Mesenchymal stem cell (in vitro differentiated cells and primary cell): ENCODE results near the gene CEMIP.
A peak's percentile ranks its signal among the peaks of the same experiment; 100 is the strongest.

ENCODE experiments used
- DNase-seq: peaks from one replicate; pipeline ENCODE4 v3.0.0-alpha.2; 2013
- H2AFZ ChIP-seq: one replicate; pipeline ENCODE4 v1.6.1; 2013; ENCODE audit warnings: low read depth, mild to moderate bottlenecking, control low read depth, inconsistent platforms, low read length, moderate library complexity
- H2AK5ac ChIP-seq: 2 replicates; pipeline ENCODE4 v1.6.1; 2013; ENCODE audit warnings: low read length, moderate library complexity, mild to moderate bottlenecking, inconsistent platforms; ENCODE audit not compliant: severe bottlenecking
- H2BK120ac ChIP-seq: one replicate; pipeline ENCODE4 v1.6.1; 2013; ENCODE audit warnings: low read depth, mild to moderate bottlenecking, inconsistent platforms, low read length, moderate library complexity
- H2BK12ac ChIP-seq, 2 experiments: one replicate each; pipeline ENCODE4 v1.6.1; 2013; ENCODE audit warnings: inconsistent platforms in 2 of 2, low read length in 2 of 2, mild to moderate bottlenecking in 2 of 2, moderate library complexity in 2 of 2, control low read depth in 1 of 2
- H2BK15ac ChIP-seq: one replicate; pipeline ENCODE4 v1.6.1; 2013; ENCODE audit warnings: mild to moderate bottlenecking, low read depth, inconsistent platforms; ENCODE audit not compliant: poor library complexity, severe bottlenecking
- H2BK5ac ChIP-seq: 2 replicates; pipeline ENCODE4 v1.6.1; 2013; ENCODE audit warnings: low read depth, mild to moderate bottlenecking, low read length, control low read depth, inconsistent platforms; ENCODE audit not compliant: poor library complexity, severe bottlenecking
- H3K14ac ChIP-seq, 2 experiments: one replicate each; pipeline ENCODE4 v1.6.1; 2013; ENCODE audit warnings: inconsistent platforms in 2 of 2, low read length in 2 of 2, control low read depth in 1 of 2, mild to moderate bottlenecking in 1 of 2, moderate library complexity in 1 of 2
- H3K18ac ChIP-seq, 2 experiments: one replicate each; pipeline ENCODE4 v1.6.1; 2013; ENCODE audit warnings: inconsistent platforms in 2 of 2, low read length in 2 of 2, control low read depth in 1 of 2, low read depth in 1 of 2, mild to moderate bottlenecking in 1 of 2
- H3K23ac ChIP-seq, 2 experiments: one replicate each; pipeline ENCODE4 v1.6.1; 2013; ENCODE audit warnings: inconsistent platforms in 2 of 2, low read length in 2 of 2, mild to moderate bottlenecking in 2 of 2, moderate library complexity in 2 of 2, control low read depth in 1 of 2
- H3K27ac ChIP-seq: 2 replicates; pipeline ENCODE4 v1.5.1; 2013; ENCODE audit warnings: mild to moderate bottlenecking, moderate library complexity, low read length, control low read depth, inconsistent platforms; ENCODE audit not compliant: poor library complexity, severe bottlenecking
- H3K27me3 ChIP-seq, 2 experiments: 2 replicates each; pipeline versions ENCODE4 v1.6.1 to v1.7.0; 2013; ENCODE audit warnings: low read length in 2 of 2, mild to moderate bottlenecking in 2 of 2, moderate library complexity in 2 of 2, control low read depth in 1 of 2, inconsistent platforms in 1 of 2; ENCODE audit not compliant: control insufficient read depth in 1 of 2, insufficient read depth in 1 of 2
- H3K36me3 ChIP-seq, 2 experiments: 2 replicates each; pipeline versions ENCODE4 v1.6.1 to v1.7.0; 2013; ENCODE audit warnings: low read length in 2 of 2, control low read depth in 1 of 2, inconsistent platforms in 1 of 2, low read depth in 1 of 2, mild to moderate bottlenecking in 1 of 2; ENCODE audit not compliant: insufficient read depth in 2 of 2, control insufficient read depth in 1 of 2
- H3K4ac ChIP-seq, 2 experiments: one replicate each; pipeline ENCODE4 v1.6.1; 2013; ENCODE audit warnings: inconsistent platforms in 2 of 2, low read length in 2 of 2, mild to moderate bottlenecking in 2 of 2, moderate library complexity in 2 of 2, control low read depth in 1 of 2, low read depth in 1 of 2
- H3K4me1 ChIP-seq: 2 replicates; pipeline ENCODE4 v1.6.1; 2013; ENCODE audit warnings: low read depth, low read length, control low read depth; ENCODE audit not compliant: control insufficient read depth, insufficient read depth
- H3K4me2 ChIP-seq: 2 replicates; pipeline ENCODE4 v1.6.1; 2013; ENCODE audit warnings: low read length, mild to moderate bottlenecking, inconsistent platforms; ENCODE audit not compliant: poor library complexity, severe bottlenecking
- H3K4me3 ChIP-seq, 2 experiments: 2 replicates each; pipeline versions ENCODE4 v1.5.1 to v1.7.0; 2013; ENCODE audit warnings: low read length in 2 of 2, mild to moderate bottlenecking in 2 of 2, control low read depth in 1 of 2, low read depth in 1 of 2; ENCODE audit not compliant: insufficient read depth in 1 of 2
- H3K79me1 ChIP-seq: replicated peaks from 2 replicates; pipeline ENCODE4 v1.6.1; 2013; ENCODE audit warnings: mild to moderate bottlenecking, control low read depth, low read length, inconsistent platforms; ENCODE audit not compliant: poor library complexity, severe bottlenecking
- H3K9ac ChIP-seq: 2 replicates; pipeline ENCODE4 v1.7.0; 2013; ENCODE audit warnings: mild to moderate bottlenecking, low read length, moderate library complexity
- H3K9me3 ChIP-seq: 2 replicates; pipeline ENCODE4 v1.7.0; 2013; ENCODE audit warnings: mild to moderate bottlenecking, low read length; ENCODE audit not compliant: control insufficient read depth
- H4K8ac ChIP-seq: one replicate; pipeline ENCODE4 v1.6.1; 2013; ENCODE audit warnings: inconsistent platforms, mild to moderate bottlenecking, low read length, moderate library complexity
- H4K91ac ChIP-seq: one replicate; pipeline ENCODE4 v1.6.1; 2013; ENCODE audit warnings: mild to moderate bottlenecking, low read length, inconsistent platforms
- WGBS: methylation state at CpG from one replicate; pipeline ENCODE4 v1.1.7; 2013; ENCODE audit warnings: mixed read lengths; 5-methylcytosine and 5-hydroxymethylcytosine counted together

Gene CEMIP

GRCh38 chr15:80904998-80905397 is 125.8 kb downstream of the CEMIP start:
- Histone ChIP-seq H3K4me3 (no peak overlapping the region), H4K91ac (no peak overlapping the region), H2BK12ac (peak overlapping the region in 1 of 2 experiments; percentile 25), H3K9me3 (no peaks in the 10 kb centered on the region), H3K4me2 (no peak overlapping the region), H3K4ac (no peak overlapping the region), H3K9ac (no peak overlapping the region), H2AK5ac (no peak overlapping the region), H2BK120ac (no peak overlapping the region), H3K18ac (no peak overlapping the region), H3K79me1 (no peaks in the 10 kb centered on the region), H4K8ac (no peak overlapping the region), H2AFZ (no peak overlapping the region), H3K36me3 (peaks cover 4 to 94% of the 10 kb centered on the region in 2 experiments), H3K23ac (no peak overlapping the region), H3K27ac (no peak overlapping the region), H2BK5ac (no peak overlapping the region), H3K4me1 (peaks cover 12% of the 10 kb centered on the region), H2BK15ac (no peak overlapping the region), H3K14ac (no peak overlapping the region), H3K27me3 (no peaks in the 10 kb centered on the region)
- WGBS, result 63% methylated on average over 5 of the region's 5 CpGs
- DNase-seq, result peak; percentile 73

GRCh38 chr15:80906159-80906766 is 127.1 kb downstream of the CEMIP start:
- H3K9ac ChIP-seq, result no peak overlapping the region

GRCh38 chr15:80911821-80912220 is 132.7 kb downstream of the CEMIP start:
- Histone ChIP-seq H2BK12ac (no peak overlapping the region), H3K36me3 (peaks cover 4 to 98% of the 10 kb centered on the region in 2 experiments), H3K27me3 (peaks cover 0 to 4% of the 10 kb centered on the region in 2 experiments), H3K4ac (no peak overlapping the region), H3K79me1 (no peaks in the 10 kb centered on the region), H3K4me2 (no peak overlapping the region), H4K91ac (no peak overlapping the region), H3K23ac (no peak overlapping the region), H2BK15ac (no peak overlapping the region), H3K9ac (no peak overlapping the region), H3K14ac (no peak overlapping the region), H3K9me3 (no peaks in the 10 kb centered on the region), H3K18ac (no peak overlapping the region), H2BK120ac (no peak overlapping the region), H3K4me3 (no peak overlapping the region), H3K4me1 (no peaks in the 10 kb centered on the region), H3K27ac (no peak overlapping the region), H2AK5ac (no peak overlapping the region), H2BK5ac (no peak overlapping the region), H4K8ac (no peak overlapping the region), H2AFZ (no peak overlapping the region)
- WGBS, result 92% methylated on average over 1 of the region's 1 CpG
- no peak for DNase-seq

More at GRCh38 chr15:80906159-80906766, 127.1 kb downstream of the CEMIP start:
- Histone ChIP-seq H2AK5ac (no peak overlapping the region), H3K9me3 (no peaks in the 10 kb centered on the region), H2BK15ac (no peak overlapping the region), H3K79me1 (no peaks in the 10 kb centered on the region), H2BK12ac (no peak overlapping the region), H3K4ac (no peak overlapping the region), H4K91ac (no peak overlapping the region), H2BK120ac (no peak overlapping the region), H3K4me2 (no peak overlapping the region), H3K36me3 (peaks cover 4 to 96% of the 10 kb centered on the region in 2 experiments), H3K4me3 (no peak overlapping the region), H3K18ac (no peak overlapping the region), H3K27ac (no peak overlapping the region), H4K8ac (no peak overlapping the region), H3K14ac (no peak overlapping the region), H2AFZ (no peak overlapping the region), H2BK5ac (no peak overlapping the region), H3K27me3 (no peaks in the 10 kb centered on the region), H3K4me1 (peaks cover 12% of the 10 kb centered on the region), H3K23ac (no peak overlapping the region)
- DNase-seq, result no peak
- WGBS, result 79% methylated on average over 11 of the region's 11 CpGs

GRCh38 chr15:80912673-80913072 is 133.5 kb downstream of the CEMIP start:
- DNase-seq, result no peak
- 93% methylated on average over 6 of the region's 6 CpGs for WGBS
- Histone ChIP-seq H3K79me1 (no peaks in the 10 kb centered on the region), H4K8ac (no peak overlapping the region), H3K18ac (no peak overlapping the region), H2BK12ac (no peak overlapping the region), H3K4ac (no peak overlapping the region), H3K4me3 (no peak overlapping the region), H3K4me2 (no peak overlapping the region), H3K27ac (no peak overlapping the region), H3K14ac (no peak overlapping the region), H3K27me3 (peaks cover 0 to 4% of the 10 kb centered on the region in 2 experiments), H2BK15ac (no peak overlapping the region), H2AK5ac (no peak overlapping the region), H3K9ac (no peak overlapping the region), H3K9me3 (no peaks in the 10 kb centered on the region), H2AFZ (no peak overlapping the region), H3K23ac (no peak overlapping the region), H4K91ac (no peak overlapping the region), H3K36me3 (peaks cover 4 to 99% of the 10 kb centered on the region in 2 experiments), H2BK5ac (no peak overlapping the region), H3K4me1 (no peaks in the 10 kb centered on the region), H2BK120ac (no peak overlapping the region)
